Measurements from ENCODE around the gene CABP1.

DNA sequence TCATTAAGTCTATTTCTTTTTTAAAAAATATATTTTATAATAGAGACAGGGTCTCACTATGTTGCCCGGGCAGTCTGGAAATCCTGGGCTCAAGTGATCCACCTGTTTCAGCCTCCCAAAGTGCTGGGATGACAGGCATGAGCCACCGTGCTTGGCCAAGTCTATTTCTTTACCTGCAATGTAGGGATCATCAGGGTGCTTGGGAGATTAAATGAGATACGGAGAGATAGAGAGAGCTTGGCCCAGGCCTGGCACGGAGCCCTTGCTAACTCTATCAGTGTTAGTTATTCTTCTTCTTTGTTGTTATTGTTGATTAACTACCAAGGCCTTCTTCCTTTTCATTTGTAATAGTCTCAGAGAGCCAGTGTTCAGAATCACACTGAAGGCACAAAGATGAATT, 3.1 kb downstream of the CABP1 start:
- TF ChIP-seq, protein P1, sequence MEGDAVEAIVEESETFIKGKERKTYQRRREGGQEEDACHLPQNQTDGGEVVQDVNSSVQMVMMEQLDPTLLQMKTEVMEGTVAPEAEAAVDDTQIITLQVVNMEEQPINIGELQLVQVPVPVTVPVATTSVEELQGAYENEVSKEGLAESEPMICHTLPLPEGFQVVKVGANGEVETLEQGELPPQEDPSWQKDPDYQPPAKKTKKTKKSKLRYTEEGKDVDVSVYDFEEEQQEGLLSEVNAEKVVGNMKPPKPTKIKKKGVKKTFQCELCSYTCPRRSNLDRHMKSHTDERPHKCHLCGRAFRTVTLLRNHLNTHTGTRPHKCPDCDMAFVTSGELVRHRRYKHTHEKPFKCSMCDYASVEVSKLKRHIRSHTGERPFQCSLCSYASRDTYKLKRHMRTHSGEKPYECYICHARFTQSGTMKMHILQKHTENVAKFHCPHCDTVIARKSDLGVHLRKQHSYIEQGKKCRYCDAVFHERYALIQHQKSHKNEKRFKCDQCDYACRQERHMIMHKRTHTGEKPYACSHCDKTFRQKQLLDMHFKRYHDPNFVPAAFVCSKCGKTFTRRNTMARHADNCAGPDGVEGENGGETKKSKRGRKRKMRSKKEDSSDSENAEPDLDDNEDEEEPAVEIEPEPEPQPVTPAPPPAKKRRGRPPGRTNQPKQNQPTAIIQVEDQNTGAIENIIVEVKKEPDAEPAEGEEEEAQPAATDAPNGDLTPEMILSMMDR (optimal IDR thresholded peaks at IDR 0.05 in 1 of 3, IDR thresholded peaks at IDR 0.05 in 1 of 3, conservative IDR thresholded peaks at IDR 0.05 in 1 of 3; ENCODE audit: extremely low read depth in 1 of 3, insufficient read depth in 2 of 3, low read length in 3 of 3), result no peak
- TF ChIP-seq EZH2 (IDR thresholded peaks at IDR 0.05; ENCODE audit: low read length), result no peak
